Epidermal melanocyte (primary cell): Measurements from ENCODE around the gene TRAPPC11.

Experiments used
- DNase-seq: peaks from one replicate; pipeline ENCODE4 v3.0.0; 2011; ENCODE audit warnings: low spot score; ENCODE audit not compliant: insufficient read length

TRAPPC11 gene

GRCh38 chr4:183758061-183758757 is 99.1 kb downstream of the TRAPPC11 start:
- DNase-seq: no peak

- DNase-seq: no peak
Observed at GRCh38 chr4:183758758-183759447, 99.8 kb downstream of the TRAPPC11 start.

- no peak for DNase-seq
Observed at GRCh38 chr4:183760326-183760725, 101.2 kb downstream of the TRAPPC11 start.
